Measurements from ENCODE around the gene MAPK1.

- TF ChIP-seq TOX (CRISPR knock-in tag; IDR thresholded peaks at IDR 0.05; ENCODE audit: borderline replicate concordance) (no peak), ZFP30 (CRISPR knock-in tag; IDR thresholded peaks at IDR 0.05) (no peak)
Measured at GRCh38 chr22:21734540-21735199, 132.8 kb downstream of the MAPK1 start.

All from SK-N-SH treated with all-trans-retinoic acid at 6 μM for 48 hours (cell line).